Measurements from ENCODE around the gene SENP3. TPM values are rescaled to one million over a fixed set of nuclear protein-coding genes. Genes with fewer than 3 reads are reported as not detected.

SENP3 gene
- total and polyA plus RNA-seq, 2 of the 13 experiments (the other 11 are each of a cell fraction or from before 2014, with no cell fraction given), result 55.8 to 75.4 TPM

DNA sequence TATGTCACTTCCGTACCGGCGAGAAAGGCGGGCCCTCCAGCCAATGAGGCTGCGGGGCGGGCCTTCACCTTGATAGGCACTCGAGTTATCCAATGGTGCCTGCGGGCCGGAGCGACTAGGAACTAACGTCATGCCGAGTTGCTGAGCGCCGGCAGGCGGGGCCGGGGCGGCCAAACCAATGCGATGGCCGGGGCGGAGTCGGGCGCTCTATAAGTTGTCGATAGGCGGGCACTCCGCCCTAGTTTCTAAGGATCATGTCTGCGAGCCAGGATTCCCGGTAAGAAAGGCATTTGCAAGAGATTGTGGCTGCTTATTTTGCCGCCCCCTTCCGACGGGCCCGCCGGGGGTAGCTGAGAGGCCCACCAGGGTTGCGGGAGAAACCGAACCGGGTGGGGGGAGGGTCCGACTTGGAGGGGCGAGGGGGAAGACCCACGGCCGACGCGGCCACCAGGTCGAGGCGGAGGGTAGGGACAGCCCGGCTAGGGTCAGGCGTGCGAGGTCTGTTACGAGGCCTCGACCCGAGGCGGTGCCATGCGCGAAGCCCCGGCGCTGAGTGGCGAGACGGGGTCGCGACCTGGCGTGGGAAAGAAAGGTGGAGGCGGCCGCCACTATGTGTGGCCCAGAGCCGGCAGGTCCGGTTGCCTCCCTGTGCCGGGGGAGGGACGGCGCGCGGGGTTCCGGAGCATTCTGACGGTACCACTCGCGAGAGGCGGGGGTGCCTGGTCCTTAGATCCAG, 11.0 kb downstream of the SENP3 start (continued):
- TF ChIP-seq, protein P1, sequence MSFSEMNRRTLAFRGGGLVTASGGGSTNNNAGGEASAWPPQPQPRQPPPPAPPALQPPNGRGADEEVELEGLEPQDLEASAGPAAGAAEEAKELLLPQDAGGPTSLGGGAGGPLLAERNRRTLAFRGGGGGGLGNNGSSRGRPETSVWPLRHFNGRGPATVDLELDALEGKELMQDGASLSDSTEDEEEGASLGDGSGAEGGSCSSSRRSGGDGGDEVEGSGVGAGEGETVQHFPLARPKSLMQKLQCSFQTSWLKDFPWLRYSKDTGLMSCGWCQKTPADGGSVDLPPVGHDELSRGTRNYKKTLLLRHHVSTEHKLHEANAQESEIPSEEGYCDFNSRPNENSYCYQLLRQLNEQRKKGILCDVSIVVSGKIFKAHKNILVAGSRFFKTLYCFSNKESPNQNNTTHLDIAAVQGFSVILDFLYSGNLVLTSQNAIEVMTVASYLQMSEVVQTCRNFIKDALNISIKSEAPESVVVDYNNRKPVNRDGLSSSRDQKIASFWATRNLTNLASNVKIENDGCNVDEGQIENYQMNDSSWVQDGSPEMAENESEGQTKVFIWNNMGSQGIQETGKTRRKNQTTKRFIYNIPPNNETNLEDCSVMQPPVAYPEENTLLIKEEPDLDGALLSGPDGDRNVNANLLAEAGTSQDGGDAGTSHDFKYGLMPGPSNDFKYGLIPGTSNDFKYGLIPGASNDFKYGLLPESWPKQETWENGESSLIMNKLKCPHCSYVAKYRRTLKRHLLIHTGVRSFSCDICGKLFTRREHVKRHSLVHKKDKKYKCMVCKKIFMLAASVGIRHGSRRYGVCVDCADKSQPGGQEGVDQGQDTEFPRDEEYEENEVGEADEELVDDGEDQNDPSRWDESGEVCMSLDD (CRISPR knock-in tag; IDR thresholded peaks at IDR 0.05; ENCODE audit: borderline replicate concordance), result no peak
- TF ChIP-seq ZNF333 (CRISPR knock-in tag; IDR thresholded peaks at IDR 0.05; ENCODE audit: borderline replicate concordance), result no peak; the same call in 1 of the 2 replicates
- peak; percentile 26; the same call in 1 of the 2 replicates for TF ChIP-seq IRX3 (CRISPR knock-in tag; IDR thresholded peaks at IDR 0.05; ENCODE audit: borderline replicate concordance, low read depth)
- TF ChIP-seq, protein P2, sequence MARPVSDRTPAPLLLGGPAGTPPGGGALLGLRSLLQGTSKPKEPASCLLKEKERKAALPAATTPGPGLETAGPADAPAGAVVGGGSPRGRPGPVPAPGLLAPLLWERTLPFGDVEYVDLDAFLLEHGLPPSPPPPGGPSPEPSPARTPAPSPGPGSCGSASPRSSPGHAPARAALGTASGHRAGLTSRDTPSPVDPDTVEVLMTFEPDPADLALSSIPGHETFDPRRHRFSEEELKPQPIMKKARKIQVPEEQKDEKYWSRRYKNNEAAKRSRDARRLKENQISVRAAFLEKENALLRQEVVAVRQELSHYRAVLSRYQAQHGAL (CRISPR knock-in tag; IDR thresholded peaks at IDR 0.05; ENCODE audit: not compliant biosample characterization), result peak; percentile 26
- peak; percentile 76; the same call in 1 of the 2 replicates for TF ChIP-seq GFI1 (CRISPR knock-in tag; IDR thresholded peaks at IDR 0.05; ENCODE audit: borderline replicate concordance)
- TF ChIP-seq ZNF431 (CRISPR knock-in tag; IDR thresholded peaks at IDR 0.05; ENCODE audit: borderline replicate concordance, low read depth), result no peak
- peak; percentile 97 for TF ChIP-seq YY1 (IDR thresholded peaks at IDR 0.05; ENCODE audit: insufficient read depth, insufficient replicate concordance, low read depth, low read length)
- TF ChIP-seq PRPF4 (IDR thresholded peaks at IDR 0.05; ENCODE audit: low read depth, low read length, poor library complexity, severe bottlenecking), result no peak
- no peak for TF ChIP-seq ZNF30 (CRISPR knock-in tag; IDR thresholded peaks at IDR 0.05)
- no peak for TF ChIP-seq MYC (CRISPR knock-in tag; IDR thresholded peaks at IDR 0.05; ENCODE audit: borderline replicate concordance)
- TF ChIP-seq ZFP41 (CRISPR knock-in tag; IDR thresholded peaks at IDR 0.05; ENCODE audit: borderline replicate concordance), result no peak
- TF ChIP-seq EP300 (IDR thresholded peaks at IDR 0.05; ENCODE audit: low read depth in 2 of 2, low read length in 2 of 2), result no peak
- no peak for TF ChIP-seq EP300 (CRISPR knock-in tag; IDR thresholded peaks at IDR 0.05; ENCODE audit: borderline replicate concordance)
- TF ChIP-seq, protein P3, sequence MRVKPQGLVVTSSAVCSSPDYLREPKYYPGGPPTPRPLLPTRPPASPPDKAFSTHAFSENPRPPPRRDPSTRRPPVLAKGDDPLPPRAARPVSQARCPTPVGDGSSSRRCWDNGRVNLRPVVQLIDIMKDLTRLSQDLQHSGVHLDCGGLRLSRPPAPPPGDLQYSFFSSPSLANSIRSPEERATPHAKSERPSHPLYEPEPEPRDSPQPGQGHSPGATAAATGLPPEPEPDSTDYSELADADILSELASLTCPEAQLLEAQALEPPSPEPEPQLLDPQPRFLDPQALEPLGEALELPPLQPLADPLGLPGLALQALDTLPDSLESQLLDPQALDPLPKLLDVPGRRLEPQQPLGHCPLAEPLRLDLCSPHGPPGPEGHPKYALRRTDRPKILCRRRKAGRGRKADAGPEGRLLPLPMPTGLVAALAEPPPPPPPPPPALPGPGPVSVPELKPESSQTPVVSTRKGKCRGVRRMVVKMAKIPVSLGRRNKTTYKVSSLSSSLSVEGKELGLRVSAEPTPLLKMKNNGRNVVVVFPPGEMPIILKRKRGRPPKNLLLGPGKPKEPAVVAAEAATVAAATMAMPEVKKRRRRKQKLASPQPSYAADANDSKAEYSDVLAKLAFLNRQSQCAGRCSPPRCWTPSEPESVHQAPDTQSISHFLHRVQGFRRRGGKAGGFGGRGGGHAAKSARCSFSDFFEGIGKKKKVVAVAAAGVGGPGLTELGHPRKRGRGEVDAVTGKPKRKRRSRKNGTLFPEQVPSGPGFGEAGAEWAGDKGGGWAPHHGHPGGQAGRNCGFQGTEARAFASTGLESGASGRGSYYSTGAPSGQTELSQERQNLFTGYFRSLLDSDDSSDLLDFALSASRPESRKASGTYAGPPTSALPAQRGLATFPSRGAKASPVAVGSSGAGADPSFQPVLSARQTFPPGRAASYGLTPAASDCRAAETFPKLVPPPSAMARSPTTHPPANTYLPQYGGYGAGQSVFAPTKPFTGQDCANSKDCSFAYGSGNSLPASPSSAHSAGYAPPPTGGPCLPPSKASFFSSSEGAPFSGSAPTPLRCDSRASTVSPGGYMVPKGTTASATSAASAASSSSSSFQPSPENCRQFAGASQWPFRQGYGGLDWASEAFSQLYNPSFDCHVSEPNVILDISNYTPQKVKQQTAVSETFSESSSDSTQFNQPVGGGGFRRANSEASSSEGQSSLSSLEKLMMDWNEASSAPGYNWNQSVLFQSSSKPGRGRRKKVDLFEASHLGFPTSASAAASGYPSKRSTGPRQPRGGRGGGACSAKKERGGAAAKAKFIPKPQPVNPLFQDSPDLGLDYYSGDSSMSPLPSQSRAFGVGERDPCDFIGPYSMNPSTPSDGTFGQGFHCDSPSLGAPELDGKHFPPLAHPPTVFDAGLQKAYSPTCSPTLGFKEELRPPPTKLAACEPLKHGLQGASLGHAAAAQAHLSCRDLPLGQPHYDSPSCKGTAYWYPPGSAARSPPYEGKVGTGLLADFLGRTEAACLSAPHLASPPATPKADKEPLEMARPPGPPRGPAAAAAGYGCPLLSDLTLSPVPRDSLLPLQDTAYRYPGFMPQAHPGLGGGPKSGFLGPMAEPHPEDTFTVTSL (CRISPR knock-in tag; IDR thresholded peaks at IDR 0.05; ENCODE audit: borderline replicate concordance), result no peak
- TF ChIP-seq TOE1 (CRISPR knock-in tag; IDR thresholded peaks at IDR 0.05), result no peak
- TF ChIP-seq HMGA1 (CRISPR knock-in tag; conservative IDR thresholded peaks at IDR 0.05), result no peak
- TF ChIP-seq NCOR1 (IDR thresholded peaks at IDR 0.05; ENCODE audit: borderline replicate concordance, low read length), result no peak
- no peak for TF ChIP-seq SMYD3 (CRISPR knock-in tag; IDR thresholded peaks at IDR 0.05)
- TF ChIP-seq ZNF775 (CRISPR knock-in tag; IDR thresholded peaks at IDR 0.05; ENCODE audit: borderline replicate concordance), result no peak
- TF ChIP-seq ZNF709 (CRISPR knock-in tag; IDR thresholded peaks at IDR 0.05), result no peak
